GM23338 (cell line): ENCODE results near the gene NIPBL. TPM values are rescaled to one million over a fixed set of nuclear protein-coding genes. Genes with fewer than 3 reads are reported as not detected.

ENCODE experiments used
- ATAC-seq: fragments of 200-7000 bp; cut with Tn5 transposase; 3 replicates; pipeline ENCODE4 v1.9.1; 2020
- DNase-seq: peaks from one replicate; pipeline ENCODE4 v3.0.0-alpha.2; 2015; ENCODE audit warnings: low spot score
- H2AFZ ChIP-seq: fragments of 200-600 bp; sonication (generic); 2 replicates; pipeline ENCODE4 v1.8.0; 2016; ENCODE audit warnings: antibody characterized with exemption, mild to moderate bottlenecking, moderate library complexity
- H3F3A ChIP-seq: fragments of 200-600 bp; sonication (generic); replicated peaks from 2 replicates; pipeline ENCODE4 v1.8.0; 2017; ENCODE audit warnings: antibody characterized with exemption, mixed run types, low read depth
- H3K27ac ChIP-seq: fragments of 200-600 bp; sonication (generic); 2 replicates; pipeline ENCODE4 v1.6.1; 2016; ENCODE audit warnings: low read depth
- H3K27me3 ChIP-seq: fragments of 200-600 bp; sonication (generic); 2 replicates; pipeline ENCODE4 v1.8.0; 2016; ENCODE audit warnings: mild to moderate bottlenecking, mixed run types, moderate library complexity; ENCODE audit not compliant: insufficient read depth
- H3K36me3 ChIP-seq: fragments of 200-600 bp; sonication (generic); 2 replicates; pipeline ENCODE4 v1.8.0; 2016; ENCODE audit warnings: mild to moderate bottlenecking; ENCODE audit not compliant: insufficient read depth
- H3K4me1 ChIP-seq: fragments of 200-600 bp; sonication (generic); 2 replicates; pipeline ENCODE4 v1.8.0; 2016; ENCODE audit warnings: mild to moderate bottlenecking, moderate library complexity; ENCODE audit not compliant: insufficient read depth
- H3K4me2 ChIP-seq: fragments of 200-600 bp; sonication (generic); 2 replicates; pipeline ENCODE4 v1.7.1; 2017; ENCODE audit warnings: mixed run types
- H3K4me3 ChIP-seq: fragments of 200-600 bp; sonication (generic); 2 replicates; pipeline ENCODE4 v1.6.1; 2016; ENCODE audit warnings: mixed run types
- H3K79me2 ChIP-seq: fragments of 200-600 bp; sonication (generic); replicated peaks from 2 replicates; pipeline ENCODE4 v1.8.0; 2017; ENCODE audit warnings: mild to moderate bottlenecking; ENCODE audit not compliant: insufficient read depth
- H3K9me2 ChIP-seq: fragments of 200-600 bp; sonication (generic); 2 replicates; pipeline ENCODE4 v1.8.0; 2017; ENCODE audit not compliant: insufficient read depth
- H4K20me1 ChIP-seq: fragments of 200-600 bp; sonication (generic); replicated peaks from 2 replicates; pipeline ENCODE4 v1.8.0; 2017; ENCODE audit warnings: mild to moderate bottlenecking; ENCODE audit not compliant: insufficient read depth
- H3K27ac Mint-ChIP-seq: 2 replicates; pipeline ENCODE4 v1.8.0; 2020; ENCODE audit warnings: inconsistent platforms, mild to moderate bottlenecking, moderate library complexity, mixed read lengths
- H3K27me3 Mint-ChIP-seq: 3 replicates; pipeline ENCODE4 v1.8.0; 2022; ENCODE audit warnings: low read depth, mild to moderate bottlenecking, moderate library complexity, mixed read lengths, inconsistent platforms; ENCODE audit not compliant: insufficient read depth, poor library complexity
- H3K36me3 Mint-ChIP-seq: 3 replicates; pipeline ENCODE4 v1.8.0; 2021; ENCODE audit warnings: low read depth, mild to moderate bottlenecking, inconsistent platforms, moderate library complexity, mixed read lengths
- H3K4me1 Mint-ChIP-seq: 3 replicates; pipeline ENCODE4 v1.8.0; 2020; ENCODE audit warnings: mild to moderate bottlenecking, inconsistent platforms, mixed read lengths
- H3K4me3 Mint-ChIP-seq: 3 replicates; pipeline ENCODE4 v1.8.0; 2021; ENCODE audit warnings: moderate library complexity, mild to moderate bottlenecking, inconsistent platforms, mixed read lengths
- H3K9me3 Mint-ChIP-seq: 3 replicates; pipeline ENCODE4 v1.8.0; 2020; ENCODE audit warnings: moderate library complexity, mild to moderate bottlenecking, inconsistent platforms, mixed read lengths
- EZH2 ChIP-seq: fragments of 200-600 bp; sonication (generic); IDR thresholded peaks from one replicate; pipeline ENCODE4 v1.8.0; 2017; ENCODE audit warnings: antibody characterized with exemption, mild to moderate bottlenecking, low read depth; ENCODE audit not compliant: unreplicated experiment
- JUNB ChIP-seq: IDR thresholded peaks from one replicate; pipeline ENCODE4 v1.6.1; 2016; ENCODE audit warnings: antibody characterized with exemption; ENCODE audit not compliant: unreplicated experiment
- NANOG ChIP-seq: IDR thresholded peaks from 2 replicates; pipeline ENCODE4 v1.6.1; 2016; ENCODE audit warnings: antibody characterized with exemption, borderline replicate concordance
- POLR2AphosphoS5 ChIP-seq: IDR thresholded peaks from 2 replicates; pipeline ENCODE4 v1.6.1; 2016; ENCODE audit warnings: antibody characterized with exemption, low read depth
- polyA plus RNA-seq: library from polyadenylated mRNA; unstranded; fragments of >200 nt; fragmentation: Nextera tagmentation; extraction: Ambion mirVana; gene quantifications from 2 replicates; pipeline ENCODE4 v1.2.1, GENCODE V29; 2016
- total RNA-seq: library from RNA; depleted of rRNA; stranded (reverse); fragments of >200 nt; shearing (Covaris generic); gene quantifications from 2 replicates; pipeline ENCODE4 v1.2.3, GENCODE V29; 2014
- TF ChIP-seq, protein P1 (sequence below), 2 experiments: fragments of 200-600 bp in 1 of 2; sonication (generic) in 1 of 2; conservative IDR thresholded peaks; 2 replicates each; pipeline versions ENCODE4 v1.5.1 to v1.6.1; 2016 to 2017; ENCODE audit warnings: antibody characterized with exemption in 2 of 2, low read depth in 2 of 2, mild to moderate bottlenecking in 2 of 2, moderate library complexity in 1 of 2
- TF ChIP-seq, protein P2 (sequence below): IDR thresholded peaks from 2 replicates; pipeline ENCODE4 v1.6.1; 2016; ENCODE audit warnings: antibody characterized with exemption
- TF ChIP-seq, protein P3 (sequence below): fragments of 250-450 bp; sonication (Bioruptor Pico); IDR thresholded peaks from 2 replicates; pipeline ENCODE4 v1.5.0; 2020; ENCODE audit warnings: mild to moderate bottlenecking, moderate library complexity
- TF ChIP-seq, protein P4 (sequence below): IDR thresholded peaks from one replicate; pipeline ENCODE4 v1.6.1; 2018; ENCODE audit warnings: antibody characterized with exemption; ENCODE audit not compliant: unreplicated experiment

The NIPBL gene
- total and polyA plus RNA-seq, 2 experiments from 2014 or later, result 44.2 to 51.4 TPM

DNA sequence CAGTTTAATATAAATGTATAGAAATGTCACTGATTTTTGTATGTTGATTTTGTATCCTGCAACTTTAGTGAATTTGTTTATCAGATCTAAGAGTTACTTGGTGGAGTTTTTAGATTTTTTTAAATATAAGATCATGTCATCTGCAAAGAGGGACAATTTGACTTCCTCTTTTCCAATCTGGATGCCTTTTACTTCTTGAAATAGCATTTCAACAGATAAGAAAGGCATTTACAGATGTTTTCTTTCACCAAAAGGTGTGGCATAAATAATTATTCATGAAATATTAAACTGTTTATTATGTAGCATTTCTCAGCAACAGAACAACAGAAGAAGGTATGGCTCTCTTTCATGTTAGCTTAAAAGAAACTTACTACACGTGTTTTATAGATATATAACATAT lies 34.9 kb upstream of the NIPBL start:
- Mint-ChIP-seq H3K4me3 (no peak overlapping the region), H3K27me3 (no peaks in the 10 kb centered on the region), H3K36me3 (no peaks in the 10 kb centered on the region), H3K27ac (no peak overlapping the region), H3K9me3 (no peaks in the 10 kb centered on the region), H3K4me1 (peaks cover 11% of the 10 kb centered on the region)
- Histone ChIP-seq H3K4me2 (no peak overlapping the region), H3K79me2 (no peaks in the 10 kb centered on the region), H2AFZ (no peak overlapping the region), H4K20me1 (no peaks in the 10 kb centered on the region), H3K4me1 (peaks cover 16% of the 10 kb centered on the region), H3F3A (no peaks in the 10 kb centered on the region), H3K27me3 (no peaks in the 10 kb centered on the region), H3K36me3 (no peaks in the 10 kb centered on the region), H3K4me3 (no peak overlapping the region), H3K27ac (no peak overlapping the region), H3K9me2 (no peaks in the 10 kb centered on the region)
- TF ChIP-seq EZH2 (no peak), JUNB (no peak)
- no peak for ATAC-seq
- DNase-seq, result no peak

DNA sequence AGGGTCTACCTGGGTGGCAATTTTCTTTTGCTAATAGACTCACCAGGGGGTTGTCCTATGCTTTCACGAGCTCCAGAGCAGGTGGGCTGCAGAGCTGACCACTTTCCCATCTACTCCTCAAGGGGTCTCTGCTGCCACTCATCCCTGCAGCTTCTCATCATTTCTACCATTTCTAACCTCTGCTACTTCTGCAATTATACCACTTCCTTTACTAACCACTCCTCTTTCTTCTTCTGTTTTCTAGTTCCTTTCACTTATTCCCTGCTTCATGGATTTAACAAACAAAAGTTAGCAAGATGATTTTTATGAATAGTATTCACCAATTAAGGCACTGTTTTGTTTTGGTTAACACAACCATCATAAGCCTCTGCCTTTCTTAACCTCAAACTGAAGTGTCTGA lies 34.5 kb upstream of the NIPBL start:
- Histone ChIP-seq H3K27ac (no peak overlapping the region), H2AFZ (no peak overlapping the region), H3K4me1 (peaks cover 16% of the 10 kb centered on the region), H3K36me3 (no peaks in the 10 kb centered on the region), H3K4me3 (no peak overlapping the region), H3K9me2 (no peaks in the 10 kb centered on the region), H3K27me3 (no peaks in the 10 kb centered on the region), H3F3A (no peaks in the 10 kb centered on the region), H4K20me1 (no peaks in the 10 kb centered on the region), H3K79me2 (no peaks in the 10 kb centered on the region), H3K4me2 (no peak overlapping the region)
- H3K4me1 Mint-ChIP-seq, result peaks cover 11% of the 10 kb centered on the region
- H3K36me3 Mint-ChIP-seq, result no peaks in the 10 kb centered on the region
- H3K4me3 Mint-ChIP-seq, result no peak overlapping the region
- TF ChIP-seq NANOG, result no peak
- TF ChIP-seq POLR2AphosphoS5, result no peak
- TF ChIP-seq, protein P1, sequence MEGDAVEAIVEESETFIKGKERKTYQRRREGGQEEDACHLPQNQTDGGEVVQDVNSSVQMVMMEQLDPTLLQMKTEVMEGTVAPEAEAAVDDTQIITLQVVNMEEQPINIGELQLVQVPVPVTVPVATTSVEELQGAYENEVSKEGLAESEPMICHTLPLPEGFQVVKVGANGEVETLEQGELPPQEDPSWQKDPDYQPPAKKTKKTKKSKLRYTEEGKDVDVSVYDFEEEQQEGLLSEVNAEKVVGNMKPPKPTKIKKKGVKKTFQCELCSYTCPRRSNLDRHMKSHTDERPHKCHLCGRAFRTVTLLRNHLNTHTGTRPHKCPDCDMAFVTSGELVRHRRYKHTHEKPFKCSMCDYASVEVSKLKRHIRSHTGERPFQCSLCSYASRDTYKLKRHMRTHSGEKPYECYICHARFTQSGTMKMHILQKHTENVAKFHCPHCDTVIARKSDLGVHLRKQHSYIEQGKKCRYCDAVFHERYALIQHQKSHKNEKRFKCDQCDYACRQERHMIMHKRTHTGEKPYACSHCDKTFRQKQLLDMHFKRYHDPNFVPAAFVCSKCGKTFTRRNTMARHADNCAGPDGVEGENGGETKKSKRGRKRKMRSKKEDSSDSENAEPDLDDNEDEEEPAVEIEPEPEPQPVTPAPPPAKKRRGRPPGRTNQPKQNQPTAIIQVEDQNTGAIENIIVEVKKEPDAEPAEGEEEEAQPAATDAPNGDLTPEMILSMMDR (conservative IDR thresholded peaks at IDR 0.05; ENCODE audit: low read depth in 2 of 2), result 0 out of 4 replicates have a peak, but pooled peaks of 1 of the 2 experiments have one; percentile 18
- TF ChIP-seq, protein P2, sequence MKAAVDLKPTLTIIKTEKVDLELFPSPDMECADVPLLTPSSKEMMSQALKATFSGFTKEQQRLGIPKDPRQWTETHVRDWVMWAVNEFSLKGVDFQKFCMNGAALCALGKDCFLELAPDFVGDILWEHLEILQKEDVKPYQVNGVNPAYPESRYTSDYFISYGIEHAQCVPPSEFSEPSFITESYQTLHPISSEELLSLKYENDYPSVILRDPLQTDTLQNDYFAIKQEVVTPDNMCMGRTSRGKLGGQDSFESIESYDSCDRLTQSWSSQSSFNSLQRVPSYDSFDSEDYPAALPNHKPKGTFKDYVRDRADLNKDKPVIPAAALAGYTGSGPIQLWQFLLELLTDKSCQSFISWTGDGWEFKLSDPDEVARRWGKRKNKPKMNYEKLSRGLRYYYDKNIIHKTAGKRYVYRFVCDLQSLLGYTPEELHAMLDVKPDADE, result no peak
- TF ChIP-seq, protein P3, sequence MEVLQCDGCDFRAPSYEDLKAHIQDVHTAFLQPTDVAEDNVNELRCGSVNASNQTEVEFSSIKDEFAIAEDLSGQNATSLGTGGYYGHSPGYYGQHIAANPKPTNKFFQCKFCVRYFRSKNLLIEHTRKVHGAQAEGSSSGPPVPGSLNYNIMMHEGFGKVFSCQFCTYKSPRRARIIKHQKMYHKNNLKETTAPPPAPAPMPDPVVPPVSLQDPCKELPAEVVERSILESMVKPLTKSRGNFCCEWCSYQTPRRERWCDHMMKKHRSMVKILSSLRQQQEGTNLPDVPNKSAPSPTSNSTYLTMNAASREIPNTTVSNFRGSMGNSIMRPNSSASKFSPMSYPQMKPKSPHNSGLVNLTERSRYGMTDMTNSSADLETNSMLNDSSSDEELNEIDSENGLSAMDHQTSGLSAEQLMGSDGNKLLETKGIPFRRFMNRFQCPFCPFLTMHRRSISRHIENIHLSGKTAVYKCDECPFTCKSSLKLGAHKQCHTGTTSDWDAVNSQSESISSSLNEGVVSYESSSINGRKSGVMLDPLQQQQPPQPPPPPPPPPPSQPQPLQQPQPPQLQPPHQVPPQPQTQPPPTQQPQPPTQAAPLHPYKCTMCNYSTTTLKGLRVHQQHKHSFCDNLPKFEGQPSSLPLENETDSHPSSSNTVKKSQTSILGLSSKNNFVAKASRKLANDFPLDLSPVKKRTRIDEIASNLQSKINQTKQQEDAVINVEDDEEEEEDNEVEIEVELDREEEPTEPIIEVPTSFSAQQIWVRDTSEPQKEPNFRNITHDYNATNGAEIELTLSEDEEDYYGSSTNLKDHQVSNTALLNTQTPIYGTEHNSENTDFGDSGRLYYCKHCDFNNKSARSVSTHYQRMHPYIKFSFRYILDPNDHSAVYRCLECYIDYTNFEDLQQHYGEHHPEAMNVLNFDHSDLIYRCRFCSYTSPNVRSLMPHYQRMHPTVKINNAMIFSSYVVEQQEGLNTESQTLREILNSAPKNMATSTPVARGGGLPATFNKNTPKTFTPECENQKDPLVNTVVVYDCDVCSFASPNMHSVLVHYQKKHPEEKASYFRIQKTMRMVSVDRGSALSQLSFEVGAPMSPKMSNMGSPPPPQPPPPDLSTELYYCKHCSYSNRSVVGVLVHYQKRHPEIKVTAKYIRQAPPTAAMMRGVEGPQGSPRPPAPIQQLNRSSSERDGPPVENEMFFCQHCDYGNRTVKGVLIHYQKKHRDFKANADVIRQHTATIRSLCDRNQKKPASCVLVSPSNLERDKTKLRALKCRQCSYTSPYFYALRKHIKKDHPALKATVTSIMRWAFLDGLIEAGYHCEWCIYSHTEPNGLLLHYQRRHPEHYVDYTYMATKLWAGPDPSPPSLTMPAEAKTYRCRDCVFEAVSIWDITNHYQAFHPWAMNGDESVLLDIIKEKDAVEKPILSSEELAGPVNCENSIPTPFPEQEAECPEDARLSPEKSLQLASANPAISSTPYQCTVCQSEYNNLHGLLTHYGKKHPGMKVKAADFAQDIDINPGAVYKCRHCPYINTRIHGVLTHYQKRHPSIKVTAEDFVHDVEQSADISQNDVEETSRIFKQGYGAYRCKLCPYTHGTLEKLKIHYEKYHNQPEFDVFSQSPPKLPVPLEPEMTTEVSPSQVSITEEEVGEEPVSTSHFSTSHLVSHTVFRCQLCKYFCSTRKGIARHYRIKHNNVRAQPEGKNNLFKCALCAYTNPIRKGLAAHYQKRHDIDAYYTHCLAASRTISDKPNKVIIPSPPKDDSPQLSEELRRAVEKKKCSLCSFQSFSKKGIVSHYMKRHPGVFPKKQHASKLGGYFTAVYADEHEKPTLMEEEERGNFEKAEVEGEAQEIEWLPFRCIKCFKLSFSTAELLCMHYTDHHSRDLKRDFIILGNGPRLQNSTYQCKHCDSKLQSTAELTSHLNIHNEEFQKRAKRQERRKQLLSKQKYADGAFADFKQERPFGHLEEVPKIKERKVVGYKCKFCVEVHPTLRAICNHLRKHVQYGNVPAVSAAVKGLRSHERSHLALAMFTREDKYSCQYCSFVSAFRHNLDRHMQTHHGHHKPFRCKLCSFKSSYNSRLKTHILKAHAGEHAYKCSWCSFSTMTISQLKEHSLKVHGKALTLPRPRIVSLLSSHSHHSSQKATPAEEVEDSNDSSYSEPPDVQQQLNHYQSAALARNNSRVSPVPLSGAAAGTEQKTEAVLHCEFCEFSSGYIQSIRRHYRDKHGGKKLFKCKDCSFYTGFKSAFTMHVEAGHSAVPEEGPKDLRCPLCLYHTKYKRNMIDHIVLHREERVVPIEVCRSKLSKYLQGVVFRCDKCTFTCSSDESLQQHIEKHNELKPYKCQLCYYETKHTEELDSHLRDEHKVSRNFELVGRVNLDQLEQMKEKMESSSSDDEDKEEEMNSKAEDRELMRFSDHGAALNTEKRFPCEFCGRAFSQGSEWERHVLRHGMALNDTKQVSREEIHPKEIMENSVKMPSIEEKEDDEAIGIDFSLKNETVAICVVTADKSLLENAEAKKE (CRISPR knock-in tag), result no peak
- TF ChIP-seq, protein P4, sequence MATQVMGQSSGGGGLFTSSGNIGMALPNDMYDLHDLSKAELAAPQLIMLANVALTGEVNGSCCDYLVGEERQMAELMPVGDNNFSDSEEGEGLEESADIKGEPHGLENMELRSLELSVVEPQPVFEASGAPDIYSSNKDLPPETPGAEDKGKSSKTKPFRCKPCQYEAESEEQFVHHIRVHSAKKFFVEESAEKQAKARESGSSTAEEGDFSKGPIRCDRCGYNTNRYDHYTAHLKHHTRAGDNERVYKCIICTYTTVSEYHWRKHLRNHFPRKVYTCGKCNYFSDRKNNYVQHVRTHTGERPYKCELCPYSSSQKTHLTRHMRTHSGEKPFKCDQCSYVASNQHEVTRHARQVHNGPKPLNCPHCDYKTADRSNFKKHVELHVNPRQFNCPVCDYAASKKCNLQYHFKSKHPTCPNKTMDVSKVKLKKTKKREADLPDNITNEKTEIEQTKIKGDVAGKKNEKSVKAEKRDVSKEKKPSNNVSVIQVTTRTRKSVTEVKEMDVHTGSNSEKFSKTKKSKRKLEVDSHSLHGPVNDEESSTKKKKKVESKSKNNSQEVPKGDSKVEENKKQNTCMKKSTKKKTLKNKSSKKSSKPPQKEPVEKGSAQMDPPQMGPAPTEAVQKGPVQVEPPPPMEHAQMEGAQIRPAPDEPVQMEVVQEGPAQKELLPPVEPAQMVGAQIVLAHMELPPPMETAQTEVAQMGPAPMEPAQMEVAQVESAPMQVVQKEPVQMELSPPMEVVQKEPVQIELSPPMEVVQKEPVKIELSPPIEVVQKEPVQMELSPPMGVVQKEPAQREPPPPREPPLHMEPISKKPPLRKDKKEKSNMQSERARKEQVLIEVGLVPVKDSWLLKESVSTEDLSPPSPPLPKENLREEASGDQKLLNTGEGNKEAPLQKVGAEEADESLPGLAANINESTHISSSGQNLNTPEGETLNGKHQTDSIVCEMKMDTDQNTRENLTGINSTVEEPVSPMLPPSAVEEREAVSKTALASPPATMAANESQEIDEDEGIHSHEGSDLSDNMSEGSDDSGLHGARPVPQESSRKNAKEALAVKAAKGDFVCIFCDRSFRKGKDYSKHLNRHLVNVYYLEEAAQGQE, result no peak
- no peaks in the 10 kb centered on the region for H3K9me3 Mint-ChIP-seq
- no peaks in the 10 kb centered on the region for H3K27me3 Mint-ChIP-seq
- ATAC-seq (no peak), DNase-seq (no peak)
- no peak overlapping the region for H3K27ac Mint-ChIP-seq
